ENCODE data around the gene FMN1. TPM values are rescaled to one million over a fixed set of nuclear protein-coding genes. Genes with fewer than 3 reads are reported as not detected.

FMN1 gene
- total RNA-seq, 2 donors from 2014 or later: 0.60 to 1.1 TPM

DNA sequence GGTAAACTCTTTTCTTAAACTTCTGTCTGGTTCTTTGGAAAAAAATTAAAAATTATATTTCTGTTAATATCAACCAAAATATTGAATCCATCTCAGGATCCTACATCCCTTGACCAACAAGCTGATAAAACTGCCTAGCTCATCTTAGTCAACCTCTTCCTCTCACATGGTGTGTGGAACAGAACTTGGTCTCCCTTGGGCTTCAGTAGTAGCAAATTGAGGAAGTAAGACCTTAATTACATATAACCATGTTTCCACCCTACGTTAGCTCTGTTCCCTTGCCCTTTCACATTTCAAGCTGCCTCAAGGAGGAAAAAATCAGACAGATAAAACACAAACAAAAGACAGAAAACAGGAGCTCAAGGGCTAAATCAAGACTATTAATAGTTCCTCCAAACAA is 360.4 kb downstream of the FMN1 start:
- WGBS, 2 experiments (ENCODE audit: insufficient coverage in 1 of 2, insufficient read length in 1 of 2): 94 to 100% methylated on average over 1 of the region's 1 CpG
- no peak overlapping the region for H3K4me3 Mint-ChIP-seq
- TF ChIP-seq, protein P1, sequence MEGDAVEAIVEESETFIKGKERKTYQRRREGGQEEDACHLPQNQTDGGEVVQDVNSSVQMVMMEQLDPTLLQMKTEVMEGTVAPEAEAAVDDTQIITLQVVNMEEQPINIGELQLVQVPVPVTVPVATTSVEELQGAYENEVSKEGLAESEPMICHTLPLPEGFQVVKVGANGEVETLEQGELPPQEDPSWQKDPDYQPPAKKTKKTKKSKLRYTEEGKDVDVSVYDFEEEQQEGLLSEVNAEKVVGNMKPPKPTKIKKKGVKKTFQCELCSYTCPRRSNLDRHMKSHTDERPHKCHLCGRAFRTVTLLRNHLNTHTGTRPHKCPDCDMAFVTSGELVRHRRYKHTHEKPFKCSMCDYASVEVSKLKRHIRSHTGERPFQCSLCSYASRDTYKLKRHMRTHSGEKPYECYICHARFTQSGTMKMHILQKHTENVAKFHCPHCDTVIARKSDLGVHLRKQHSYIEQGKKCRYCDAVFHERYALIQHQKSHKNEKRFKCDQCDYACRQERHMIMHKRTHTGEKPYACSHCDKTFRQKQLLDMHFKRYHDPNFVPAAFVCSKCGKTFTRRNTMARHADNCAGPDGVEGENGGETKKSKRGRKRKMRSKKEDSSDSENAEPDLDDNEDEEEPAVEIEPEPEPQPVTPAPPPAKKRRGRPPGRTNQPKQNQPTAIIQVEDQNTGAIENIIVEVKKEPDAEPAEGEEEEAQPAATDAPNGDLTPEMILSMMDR (conservative IDR thresholded peaks at IDR 0.05): no peak
- H3K36me3 Mint-ChIP-seq (ENCODE audit: low read depth): no peaks in the 10 kb centered on the region
- no peak overlapping the region for H3K9ac ChIP-seq (ENCODE audit: extremely low read depth, low read length, poor library complexity, severe bottlenecking)
- H3K4me1 Mint-ChIP-seq: no peaks in the 10 kb centered on the region
- no peaks in the 10 kb centered on the region for H3K36me3 ChIP-seq (ENCODE audit: control insufficient read depth, insufficient read depth, low read length)
- no peak overlapping the region for H3K27ac ChIP-seq (ENCODE audit: low read depth, low read length)
- no peak for DNase-seq
- H3K9me3 Mint-ChIP-seq: no peaks in the 10 kb centered on the region
- H3K27me3 ChIP-seq (ENCODE audit: control insufficient read depth, insufficient read depth, low read length, poor library complexity, severe bottlenecking): no peaks in the 10 kb centered on the region
- H3K27ac Mint-ChIP-seq: no peak overlapping the region
- H3K9me3 ChIP-seq (ENCODE audit: control insufficient read depth, low read length): no peaks in the 10 kb centered on the region
- no peaks in the 10 kb centered on the region for H3K27me3 Mint-ChIP-seq (ENCODE audit: insufficient read depth)
- no peaks in the 10 kb centered on the region for H3K4me1 ChIP-seq (ENCODE audit: control insufficient read depth, insufficient read depth, low read length)
- no peak overlapping the region for H3K4me3 ChIP-seq (ENCODE audit: low read length)

DNA sequence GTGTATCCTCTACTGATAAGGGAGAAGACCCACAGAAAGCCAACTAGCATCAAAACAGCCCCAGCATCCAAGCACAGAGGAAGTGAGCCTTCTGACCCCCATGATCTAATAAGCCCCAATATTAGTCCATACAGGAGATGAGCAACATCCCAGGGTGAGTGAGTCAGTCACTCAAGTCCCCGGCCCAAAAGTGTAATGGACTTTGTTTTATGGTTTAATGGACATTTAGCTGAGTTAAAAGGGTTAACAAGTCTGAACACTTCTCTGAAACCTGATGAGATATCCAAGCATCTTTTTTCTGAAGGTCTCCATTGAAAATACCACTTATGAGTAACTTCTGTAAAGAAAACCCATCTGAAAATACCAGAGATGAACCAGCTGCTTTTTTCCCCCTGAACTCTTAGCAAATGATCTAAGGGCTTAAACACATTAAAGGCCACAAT is 361.1 kb downstream of the FMN1 start:
- Histone ChIP-seq H3K9me3 (ENCODE audit: control insufficient read depth, low read length) (no peaks in the 10 kb centered on the region), H3K4me1 (ENCODE audit: control insufficient read depth, insufficient read depth, low read length) (no peaks in the 10 kb centered on the region), H3K4me3 (ENCODE audit: low read length) (no peak overlapping the region), H3K27ac (ENCODE audit: low read depth, low read length) (no peak overlapping the region), H3K36me3 (ENCODE audit: control insufficient read depth, insufficient read depth, low read length) (no peaks in the 10 kb centered on the region), H3K27me3 (ENCODE audit: control insufficient read depth, insufficient read depth, low read length, poor library complexity, severe bottlenecking) (no peaks in the 10 kb centered on the region), H3K9ac (ENCODE audit: extremely low read depth, low read length, poor library complexity, severe bottlenecking) (no peak overlapping the region)
- Mint-ChIP-seq H3K9me3 (no peaks in the 10 kb centered on the region), H3K27ac (no peak overlapping the region), H3K27me3 (ENCODE audit: insufficient read depth) (no peaks in the 10 kb centered on the region), H3K4me3 (no peak overlapping the region), H3K36me3 (ENCODE audit: low read depth) (no peaks in the 10 kb centered on the region), H3K4me1 (no peaks in the 10 kb centered on the region)
- 100% methylated on average over 1 of the region's 1 CpG; no CpG with 5 or more reads in 1 of the 2 experiments for WGBS, 2 experiments (ENCODE audit: insufficient coverage in 1 of 2, insufficient read length in 1 of 2)
- DNase-seq: no peak
- TF ChIP-seq, protein P1 (conservative IDR thresholded peaks at IDR 0.05): no peak

DNA sequence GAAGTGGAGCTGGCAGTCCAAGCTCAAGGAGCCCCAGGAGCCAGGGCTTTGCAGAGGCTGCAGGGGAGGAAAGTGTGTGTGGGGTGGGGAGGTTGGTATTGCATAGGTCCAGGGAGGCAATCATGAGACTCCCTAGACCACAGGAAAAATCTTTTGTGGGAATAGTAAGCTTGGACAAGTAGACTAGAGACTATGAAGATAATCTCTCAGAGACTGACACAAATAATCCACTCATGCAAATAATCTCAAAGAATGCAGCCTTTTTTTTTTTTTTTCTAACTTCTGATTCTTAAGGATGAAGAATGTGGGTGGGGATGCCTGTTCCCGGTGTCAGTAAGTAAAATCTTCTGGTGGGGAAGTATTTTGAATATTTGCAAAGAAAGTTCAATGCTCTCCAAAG is 363.0 kb downstream of the FMN1 start:
- Histone ChIP-seq H3K9ac (ENCODE audit: extremely low read depth, low read length, poor library complexity, severe bottlenecking) (no peak overlapping the region), H3K27ac (ENCODE audit: low read depth, low read length) (no peak overlapping the region), H3K27me3 (ENCODE audit: control insufficient read depth, insufficient read depth, low read length, poor library complexity, severe bottlenecking) (no peaks in the 10 kb centered on the region), H3K9me3 (ENCODE audit: control insufficient read depth, low read length) (no peaks in the 10 kb centered on the region), H3K4me3 (ENCODE audit: low read length) (no peak overlapping the region), H3K4me1 (ENCODE audit: control insufficient read depth, insufficient read depth, low read length) (no peaks in the 10 kb centered on the region), H3K36me3 (ENCODE audit: control insufficient read depth, insufficient read depth, low read length) (no peaks in the 10 kb centered on the region)
- TF ChIP-seq, protein P1 (conservative IDR thresholded peaks at IDR 0.05): no peak
- Mint-ChIP-seq H3K4me1 (peaks cover 4% of the 10 kb centered on the region), H3K9me3 (no peaks in the 10 kb centered on the region), H3K36me3 (ENCODE audit: low read depth) (no peaks in the 10 kb centered on the region), H3K27ac (no peak overlapping the region), H3K4me3 (no peak overlapping the region), H3K27me3 (ENCODE audit: insufficient read depth) (no peaks in the 10 kb centered on the region)
- WGBS, 2 experiments (ENCODE audit: insufficient coverage in 1 of 2, insufficient read length in 1 of 2): 85% methylated on average over 1 of the region's 1 CpG; no CpG with 5 or more reads in 1 of the 2 experiments
- no peak for DNase-seq

Measured in endodermal cell (in vitro differentiated cells).